HCT116 (cell line): Measurements from ENCODE around the gene EEF1AKMT2.

Experiments
- CTCF ChIP-seq, 3 experiments: fragments of 200-600 bp in 1 of 3; sonication (generic) in 1 of 3; IDR thresholded peaks in 2 of 3; conservative IDR thresholded peaks in 1 of 3; 2 replicates each; pipeline ENCODE4 v1.5.1; 2012 to 2017; ENCODE audit warnings: low read depth in 2 of 3, low read length in 2 of 3, antibody characterized with exemption in 1 of 3, borderline replicate concordance in 1 of 3, control low read depth in 1 of 3, mild to moderate bottlenecking in 1 of 3, mixed read lengths in 1 of 3, mixed run types in 1 of 3, moderate library complexity in 1 of 3; ENCODE audit not compliant: insufficient read depth in 1 of 3
- EZH2phosphoT487 ChIP-seq: fragments of 200-600 bp; IDR thresholded peaks from 2 replicates; pipeline ENCODE4 v1.6.1; 2018; ENCODE audit warnings: antibody characterized with exemption, borderline replicate concordance
- MAX ChIP-seq: IDR thresholded peaks from 2 replicates; pipeline ENCODE4 v1.6.1; 2012
- REST ChIP-seq: IDR thresholded peaks from 2 replicates; pipeline ENCODE4 v1.6.1; 2012; ENCODE audit warnings: low read depth
- YY1 ChIP-seq: IDR thresholded peaks from 2 replicates; pipeline ENCODE4 v1.6.1; 2011; ENCODE audit warnings: low read length, low read depth, moderate library complexity, mild to moderate bottlenecking; ENCODE audit not compliant: insufficient replicate concordance; ENCODE audit errors: extremely low read depth
- ZNF274 ChIP-seq: fragments of 200-500 bp; sonication (Bioruptor generic); IDR thresholded peaks from 2 replicates; pipeline ENCODE4 v1.6.1; 2014; ENCODE audit warnings: mild to moderate bottlenecking, low read depth, low read length, inconsistent platforms

- TF ChIP-seq REST (no peak), CTCF (IDR thresholded peaks at IDR 0.05 in 2 of 3, conservative IDR thresholded peaks at IDR 0.05 in 1 of 3; ENCODE audit: borderline replicate concordance in 1 of 3, insufficient read depth in 1 of 3, low read depth in 2 of 3, low read length in 2 of 3) (no peak), YY1 (no peak), ZNF274 (no peak), MAX (no peak), EZH2phosphoT487 (no peak)
Observed at GRCh38 chr10:124826262-124826661, 34.6 kb upstream of the EEF1AKMT2 start.
